Central memory CD8-positive, alpha-beta T cell (primary cell): ENCODE results near the gene MTMR1.
A peak's percentile ranks its signal among the peaks of the same experiment; 100 is the strongest.

ENCODE experiments used
- ATAC-seq: fragments of 150-1000 bp; cut with Tn5 transposase; replicated peaks from 2 replicates; pipeline ENCODE4 v1.10.0; 2022; ENCODE audit warnings: mild to moderate bottlenecking, moderate FRiP score, moderate number of reproducible peaks; ENCODE audit not compliant: poor library complexity, severe bottlenecking; ENCODE audit errors: extremely low read depth
- DNase-seq, 2 donors: peaks; one replicate each; pipeline ENCODE4 v3.0.0; 2021; ENCODE audit warnings: low spot score in 2 of 2
- H3K27ac Mint-ChIP-seq: one replicate; pipeline ENCODE4 v1.8.0; 2022; ENCODE audit warnings: low read depth, mild to moderate bottlenecking, moderate library complexity, mixed read lengths
- H3K27me3 Mint-ChIP-seq: one replicate; pipeline ENCODE4 v1.8.0; 2022; ENCODE audit warnings: mixed read lengths
- H3K36me3 Mint-ChIP-seq: one replicate; pipeline ENCODE4 v1.8.0; 2022; ENCODE audit warnings: mild to moderate bottlenecking, moderate library complexity, mixed read lengths; ENCODE audit not compliant: insufficient read depth
- H3K4me1 Mint-ChIP-seq: one replicate; pipeline ENCODE4 v1.8.0; 2022; ENCODE audit warnings: mixed read lengths
- H3K4me3 Mint-ChIP-seq: one replicate; pipeline ENCODE4 v1.8.0; 2022; ENCODE audit warnings: mild to moderate bottlenecking, moderate library complexity, mixed read lengths
- H3K9me3 Mint-ChIP-seq: one replicate; pipeline ENCODE4 v1.8.0; 2022; ENCODE audit warnings: mixed read lengths

Gene MTMR1

DNA sequence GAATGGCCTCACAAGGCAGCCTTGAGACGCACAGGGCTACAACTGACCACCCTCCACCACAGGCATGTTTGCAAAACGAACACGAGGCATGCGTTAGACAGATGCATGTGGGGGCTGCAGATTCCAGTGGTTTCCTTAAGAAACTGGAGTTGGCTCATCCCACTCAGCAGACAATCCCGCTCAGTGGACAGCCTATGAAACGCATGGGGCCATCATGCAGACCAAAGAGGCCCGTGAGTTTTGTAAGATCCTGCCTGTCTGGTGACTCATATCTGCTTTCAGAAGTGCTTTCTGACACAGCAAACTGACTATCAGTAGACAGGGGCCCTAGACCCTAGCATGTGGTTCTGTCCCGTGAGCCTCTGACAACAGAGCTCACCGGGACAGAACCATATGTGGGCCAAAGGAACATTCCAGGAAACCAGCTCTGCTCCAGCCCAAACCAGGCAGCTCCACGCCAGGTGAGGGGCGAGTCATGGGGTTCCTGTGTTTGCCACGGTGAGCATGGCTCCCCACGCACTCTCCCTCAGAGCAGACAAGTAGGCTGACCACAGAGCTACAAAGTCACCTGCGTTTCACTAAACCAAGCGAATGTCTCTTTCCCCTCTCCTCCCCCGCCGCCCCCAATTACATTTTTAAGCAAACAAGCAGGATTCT is 74.4 kb downstream of the MTMR1 start:
- ATAC-seq (no peak), DNase-seq (no peak)
- peaks cover 9% of the 10 kb centered on the region for H3K36me3 Mint-ChIP-seq
- no peaks in the 10 kb centered on the region for H3K27me3 Mint-ChIP-seq
- peaks cover 7% of the 10 kb centered on the region for H3K4me1 Mint-ChIP-seq
- H3K9me3 Mint-ChIP-seq, result no peaks in the 10 kb centered on the region
- H3K4me3 Mint-ChIP-seq, result no peak overlapping the region
- no peak overlapping the region for H3K27ac Mint-ChIP-seq

DNA sequence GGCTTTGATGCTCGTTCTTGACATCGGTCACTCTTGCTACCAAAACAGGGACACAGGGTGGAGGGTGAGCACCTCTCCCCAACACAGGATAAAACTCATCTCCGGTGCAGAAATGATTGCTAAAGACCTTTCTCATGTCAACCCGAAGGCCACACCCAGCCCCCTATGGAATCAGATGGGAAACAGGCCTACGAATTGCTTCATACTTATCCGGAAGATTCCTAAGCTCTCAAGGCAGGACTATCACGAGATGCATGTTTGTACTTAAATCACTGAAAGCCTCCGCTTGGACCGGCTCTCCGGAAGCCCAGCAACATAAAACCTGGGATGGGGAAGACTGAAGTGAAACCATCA is 74.9 kb downstream of the MTMR1 start:
- H3K4me3 Mint-ChIP-seq, result no peak overlapping the region
- ATAC-seq (no peak), DNase-seq (no peak)
- H3K9me3 Mint-ChIP-seq, result no peaks in the 10 kb centered on the region
- peaks cover 5% of the 10 kb centered on the region for H3K36me3 Mint-ChIP-seq
- no peaks in the 10 kb centered on the region for H3K27me3 Mint-ChIP-seq
- H3K27ac Mint-ChIP-seq, result no peak overlapping the region
- H3K4me1 Mint-ChIP-seq, result peaks cover 7% of the 10 kb centered on the region

DNA sequence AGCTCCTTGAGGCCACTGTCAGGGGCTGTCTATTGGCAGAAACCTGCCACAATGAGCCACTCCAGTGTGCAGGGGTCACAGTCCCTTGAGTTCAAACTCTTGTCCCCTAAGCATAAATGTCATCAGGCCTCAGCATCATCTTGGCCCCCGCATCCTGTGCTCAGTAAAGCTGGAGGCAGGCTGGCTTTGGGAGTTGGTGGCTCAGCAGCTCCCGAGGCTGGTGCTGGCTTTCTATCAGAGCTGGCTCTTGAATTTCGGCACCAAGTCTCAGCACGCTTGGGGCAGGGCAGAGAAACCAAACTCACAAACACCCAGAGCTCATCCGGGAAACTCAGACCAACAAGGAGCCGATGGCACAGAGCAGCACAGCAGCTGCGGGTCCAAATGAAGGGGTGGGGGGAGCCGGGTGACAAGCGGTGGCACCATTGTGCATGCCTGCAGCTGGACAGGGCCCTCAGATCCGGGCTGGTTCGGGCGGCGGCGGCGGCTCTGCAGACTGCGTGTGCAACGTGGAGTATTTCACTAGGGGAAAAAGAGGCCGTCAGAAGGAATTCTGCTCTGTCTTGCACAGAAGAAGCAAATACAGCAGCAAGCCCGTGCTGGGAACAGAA is 75.5 kb downstream of the MTMR1 start:
- no peaks in the 10 kb centered on the region for H3K9me3 Mint-ChIP-seq
- no peak for ATAC-seq
- H3K27me3 Mint-ChIP-seq, result no peaks in the 10 kb centered on the region
- H3K36me3 Mint-ChIP-seq, result peaks cover 5% of the 10 kb centered on the region
- H3K4me3 Mint-ChIP-seq, result no peak overlapping the region
- DNase-seq, result no peak
- H3K4me1 Mint-ChIP-seq, result peaks cover 7% of the 10 kb centered on the region
- H3K27ac Mint-ChIP-seq, result no peak overlapping the region

DNA sequence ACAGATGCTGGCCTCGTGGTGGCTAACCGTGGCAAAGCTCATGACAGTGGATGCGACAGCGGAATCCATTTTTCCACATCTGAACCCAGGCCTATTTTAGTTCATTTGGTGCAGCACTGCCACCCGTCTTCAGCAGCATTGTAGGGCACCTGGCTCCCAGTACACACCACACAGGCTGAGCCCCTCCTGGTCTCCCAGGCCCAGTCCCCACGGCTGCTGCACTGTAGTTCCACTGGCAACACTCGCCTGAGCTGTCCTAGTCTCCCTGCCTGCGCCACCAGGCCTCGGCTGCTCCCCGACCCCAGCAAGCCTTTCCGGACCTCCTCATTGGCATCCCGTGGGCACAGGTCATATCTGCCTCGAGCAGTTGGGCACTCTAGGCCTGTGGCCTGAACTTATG is 76.2 kb downstream of the MTMR1 start:
- Mint-ChIP-seq H3K9me3 (no peaks in the 10 kb centered on the region), H3K27ac (no peak overlapping the region), H3K4me1 (peaks cover 7% of the 10 kb centered on the region), H3K4me3 (no peak overlapping the region), H3K27me3 (no peaks in the 10 kb centered on the region), H3K36me3 (peaks cover 4% of the 10 kb centered on the region)
- DNase-seq (no peak), ATAC-seq (no peak)

DNA sequence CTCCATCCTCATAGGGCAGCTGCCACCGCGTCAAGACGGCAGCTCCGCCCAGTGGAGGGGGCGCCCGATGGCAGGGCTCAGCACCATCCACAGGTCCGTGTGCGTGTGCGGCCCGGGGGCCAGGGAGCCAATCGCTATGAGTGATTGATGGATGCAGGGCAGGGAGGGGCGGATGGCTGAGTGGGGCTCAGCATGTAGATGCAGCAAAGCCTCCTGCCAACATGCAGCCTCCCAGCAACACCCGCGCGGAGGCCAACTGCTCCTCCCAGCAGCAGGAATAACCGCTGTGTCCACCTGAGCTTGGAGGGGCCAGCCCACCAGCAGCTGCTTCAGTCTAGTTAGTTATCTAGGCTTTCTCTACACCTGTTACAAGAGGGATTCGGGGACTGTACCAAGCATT is 77.4 kb downstream of the MTMR1 start:
- no peaks in the 10 kb centered on the region for H3K9me3 Mint-ChIP-seq
- no peak for ATAC-seq
- peaks cover 2% of the 10 kb centered on the region for H3K36me3 Mint-ChIP-seq
- no peak for DNase-seq
- H3K4me1 Mint-ChIP-seq, result peaks cover 7% of the 10 kb centered on the region
- no peak overlapping the region for H3K27ac Mint-ChIP-seq
- H3K4me3 Mint-ChIP-seq, result no peak overlapping the region
- H3K27me3 Mint-ChIP-seq, result no peaks in the 10 kb centered on the region

DNA sequence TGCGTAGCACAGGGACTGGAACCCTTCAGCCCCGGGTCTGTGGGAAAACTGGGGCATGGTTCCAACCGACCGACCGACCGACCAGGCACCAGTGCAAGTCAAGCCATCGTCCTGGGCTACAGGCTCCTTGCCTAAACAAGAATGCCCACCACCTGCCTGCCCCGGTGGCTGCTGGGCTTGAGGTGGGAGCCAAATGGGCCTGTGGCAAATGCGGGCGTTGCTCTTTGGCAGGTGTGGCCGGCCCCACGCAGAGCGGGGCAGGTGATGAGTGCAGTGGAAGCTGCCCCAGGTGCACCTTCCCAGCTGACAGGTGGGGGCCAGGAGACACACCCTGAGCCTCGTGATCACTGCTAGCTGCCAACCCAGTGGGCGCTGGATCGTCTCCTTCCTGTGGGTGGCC is 77.9 kb downstream of the MTMR1 start:
- H3K9me3 Mint-ChIP-seq, result no peaks in the 10 kb centered on the region
- H3K27ac Mint-ChIP-seq, result no peak overlapping the region
- peaks cover 7% of the 10 kb centered on the region for H3K4me1 Mint-ChIP-seq
- H3K36me3 Mint-ChIP-seq, result peaks cover 2% of the 10 kb centered on the region
- DNase-seq (no peak), ATAC-seq (no peak)
- H3K27me3 Mint-ChIP-seq, result no peaks in the 10 kb centered on the region
- H3K4me3 Mint-ChIP-seq, result no peak overlapping the region

DNA sequence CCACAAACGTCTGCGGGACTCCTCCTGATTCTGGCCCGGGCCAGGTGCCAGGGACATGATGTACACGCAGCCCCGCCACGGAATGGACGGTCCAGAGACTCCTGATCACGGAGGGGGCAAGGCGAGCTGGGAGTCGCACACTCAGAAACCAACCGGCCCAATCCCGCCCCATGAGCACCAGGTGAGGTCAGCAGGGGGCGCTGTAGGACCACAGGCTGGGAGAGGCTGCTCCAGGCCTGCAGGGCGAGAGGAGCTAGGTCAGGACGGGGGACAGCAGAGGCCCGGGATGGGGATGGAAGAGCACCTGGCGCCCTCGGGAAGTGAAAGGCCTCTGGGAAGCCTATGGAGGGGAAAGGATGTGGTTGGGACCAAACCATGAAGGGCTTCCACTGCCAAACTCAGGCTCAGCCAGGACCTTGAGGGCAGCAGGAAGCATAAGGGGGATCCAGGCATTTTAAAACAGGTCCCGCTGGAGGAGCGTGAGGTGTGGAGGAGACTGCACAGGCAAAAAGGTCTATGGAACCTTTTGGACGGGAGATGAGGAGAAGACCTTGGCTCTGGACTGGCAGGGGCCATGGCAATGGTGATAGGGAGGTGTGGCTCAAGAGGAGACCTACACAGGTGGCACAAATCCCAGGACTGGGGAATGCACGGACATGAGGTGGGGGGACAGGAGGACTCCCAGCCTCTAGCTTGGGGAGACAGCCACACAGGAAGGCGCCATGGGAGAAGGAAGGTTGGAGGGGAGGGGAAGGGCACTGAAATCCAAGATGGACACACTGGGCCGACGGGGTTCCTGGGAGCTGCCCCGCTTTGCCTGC is 79.2 kb downstream of the MTMR1 start:
- peaks cover 2% of the 10 kb centered on the region for H3K36me3 Mint-ChIP-seq
- no peak overlapping the region for H3K27ac Mint-ChIP-seq
- peak; percentile 60 for ATAC-seq
- H3K4me3 Mint-ChIP-seq, result no peak overlapping the region
- peaks cover 7% of the 10 kb centered on the region for H3K4me1 Mint-ChIP-seq
- H3K27me3 Mint-ChIP-seq, result no peaks in the 10 kb centered on the region
- H3K9me3 Mint-ChIP-seq, result no peaks in the 10 kb centered on the region
- DNase-seq, result peak; percentile 39 to 60

DNA sequence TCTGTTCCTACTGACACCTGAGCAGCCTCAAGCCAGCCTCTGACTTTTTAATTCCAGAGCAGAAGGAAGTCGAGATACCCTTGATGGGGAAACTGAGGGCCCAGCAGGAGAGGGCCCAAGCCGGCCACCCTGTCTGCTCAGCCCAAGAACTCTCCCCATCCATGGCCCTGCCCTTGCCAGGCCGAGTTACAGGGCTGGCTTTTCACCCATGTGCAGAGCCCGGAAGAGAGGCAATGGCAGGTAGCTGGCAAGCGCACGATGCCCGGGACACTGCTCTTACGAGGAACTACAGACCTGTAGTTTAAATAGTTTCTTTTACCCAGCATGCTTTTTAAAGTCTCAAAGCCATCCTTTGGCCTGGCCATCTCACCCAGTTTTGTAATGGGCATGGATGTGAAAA is 79.9 kb downstream of the MTMR1 start:
- H3K27me3 Mint-ChIP-seq, result no peaks in the 10 kb centered on the region
- H3K4me1 Mint-ChIP-seq, result peaks cover 7% of the 10 kb centered on the region
- no peak overlapping the region for H3K27ac Mint-ChIP-seq
- no peak overlapping the region for H3K4me3 Mint-ChIP-seq
- DNase-seq (no peak), ATAC-seq (no peak)
- no peaks in the 10 kb centered on the region for H3K9me3 Mint-ChIP-seq
- peaks cover 2% of the 10 kb centered on the region for H3K36me3 Mint-ChIP-seq

DNA sequence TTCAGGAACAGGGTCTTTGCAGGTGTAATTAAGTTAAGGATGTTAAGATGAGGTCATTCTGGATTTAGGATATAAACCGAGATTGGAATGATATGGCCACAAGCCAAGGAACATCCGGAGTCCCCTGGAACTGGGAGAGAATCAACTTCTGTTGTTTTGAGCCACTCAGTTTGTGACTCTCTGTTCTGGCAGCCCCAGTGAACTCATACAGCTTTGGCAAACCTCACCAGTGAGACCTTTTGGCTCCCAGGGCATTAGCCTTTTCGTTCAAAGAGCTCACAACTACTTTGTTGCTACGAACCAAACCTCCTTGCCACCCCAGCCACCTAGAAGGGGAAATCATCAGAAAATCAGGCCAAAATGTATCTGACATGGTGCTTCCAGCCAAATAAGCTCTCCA is 80.4 kb downstream of the MTMR1 start:
- Mint-ChIP-seq H3K4me3 (no peak overlapping the region), H3K36me3 (peaks cover 1% of the 10 kb centered on the region), H3K4me1 (peaks cover 7% of the 10 kb centered on the region), H3K9me3 (no peaks in the 10 kb centered on the region), H3K27me3 (no peaks in the 10 kb centered on the region), H3K27ac (no peak overlapping the region)
- DNase-seq (no peak), ATAC-seq (no peak)

DNA sequence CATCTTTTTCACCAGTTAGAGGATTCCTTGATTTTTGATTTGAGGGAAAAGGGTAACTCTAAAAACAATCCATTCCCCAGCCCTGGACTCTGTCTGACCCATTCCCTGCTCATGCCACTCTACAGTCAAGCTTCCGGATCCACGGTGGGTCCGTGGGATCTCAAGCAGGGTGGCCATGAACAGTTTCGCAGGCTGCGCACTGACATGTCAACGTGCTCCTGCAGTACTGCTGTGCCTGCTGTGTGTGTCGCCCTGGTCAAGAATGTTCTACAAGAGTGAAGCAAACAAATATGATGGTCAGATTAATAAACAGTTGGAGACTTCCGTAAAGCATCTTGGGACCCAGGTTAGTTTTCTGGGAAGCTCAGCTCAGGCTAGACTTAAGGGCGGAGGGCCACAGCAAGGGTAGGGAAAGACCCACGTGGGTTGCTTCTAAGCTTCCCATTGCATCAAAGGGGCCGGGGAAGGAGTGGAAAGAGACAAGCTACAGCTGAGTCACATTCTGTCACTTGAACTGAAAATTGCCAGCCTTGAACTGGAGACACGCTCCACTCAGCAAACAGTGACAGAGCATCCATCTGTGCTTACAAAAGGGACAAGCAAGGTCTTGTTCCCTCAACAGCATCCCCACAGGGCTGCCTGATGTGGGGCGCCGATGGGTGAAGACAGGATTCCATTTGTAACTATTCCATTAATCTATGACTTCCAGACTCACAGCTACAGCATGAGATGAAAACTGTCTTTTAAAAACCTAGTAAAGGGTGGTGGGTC is 81.8 kb downstream of the MTMR1 start:
- ATAC-seq, result no peak
- no peak overlapping the region for H3K27ac Mint-ChIP-seq
- no peak for DNase-seq
- no peaks in the 10 kb centered on the region for H3K27me3 Mint-ChIP-seq
- peaks cover under 1% of the 10 kb centered on the region for H3K36me3 Mint-ChIP-seq
- H3K4me1 Mint-ChIP-seq, result peaks cover 7% of the 10 kb centered on the region
- H3K4me3 Mint-ChIP-seq, result no peak overlapping the region
- no peaks in the 10 kb centered on the region for H3K9me3 Mint-ChIP-seq

DNA sequence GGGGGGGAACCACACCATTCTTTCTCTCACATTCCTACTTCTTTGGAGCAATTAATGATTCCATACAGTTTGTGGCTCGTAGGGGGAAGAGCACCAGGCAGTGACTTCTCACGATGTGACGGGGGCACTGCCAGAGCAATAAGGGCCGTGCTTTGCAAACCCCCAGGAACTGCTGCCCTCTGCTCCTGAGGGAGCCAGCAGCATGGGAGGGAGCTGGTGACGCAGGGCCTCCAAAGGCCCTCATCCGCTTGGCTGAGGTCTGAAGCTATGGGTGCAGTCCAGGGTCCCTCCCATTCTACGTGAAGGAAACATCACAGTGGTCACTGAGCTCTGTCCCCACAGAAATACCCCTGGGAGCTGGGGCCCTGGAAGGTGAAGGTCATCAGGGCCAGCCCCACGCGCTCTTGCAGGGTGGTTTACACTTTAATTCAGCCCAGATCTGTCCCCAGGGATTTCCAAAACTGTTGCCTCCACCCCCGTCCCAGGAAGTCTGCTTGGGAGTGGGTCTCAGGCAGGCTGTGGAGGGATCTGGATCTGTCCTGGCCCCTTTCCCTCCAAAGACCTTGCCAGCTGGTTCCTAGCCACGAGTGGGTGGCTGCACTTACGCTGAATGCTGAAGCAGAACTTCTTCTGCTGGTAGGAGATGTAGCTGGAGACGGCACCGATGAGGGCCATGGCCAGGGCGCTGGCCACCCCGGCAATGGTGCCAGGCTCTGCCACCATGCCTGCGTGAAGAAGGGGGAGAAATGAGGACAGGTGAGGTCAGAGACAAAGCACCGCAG is 82.6 kb downstream of the MTMR1 start:
- Mint-ChIP-seq H3K27me3 (no peaks in the 10 kb centered on the region), H3K36me3 (peaks cover 1% of the 10 kb centered on the region), H3K4me1 (peaks cover 7% of the 10 kb centered on the region), H3K4me3 (no peak overlapping the region), H3K27ac (no peak overlapping the region), H3K9me3 (no peaks in the 10 kb centered on the region)
- no peak for ATAC-seq
- no peak for DNase-seq
